Measurements from ENCODE around the gene TADA3.
A peak's percentile ranks its signal among the peaks of the same experiment; 100 is the strongest.

The TADA3 gene

DNA sequence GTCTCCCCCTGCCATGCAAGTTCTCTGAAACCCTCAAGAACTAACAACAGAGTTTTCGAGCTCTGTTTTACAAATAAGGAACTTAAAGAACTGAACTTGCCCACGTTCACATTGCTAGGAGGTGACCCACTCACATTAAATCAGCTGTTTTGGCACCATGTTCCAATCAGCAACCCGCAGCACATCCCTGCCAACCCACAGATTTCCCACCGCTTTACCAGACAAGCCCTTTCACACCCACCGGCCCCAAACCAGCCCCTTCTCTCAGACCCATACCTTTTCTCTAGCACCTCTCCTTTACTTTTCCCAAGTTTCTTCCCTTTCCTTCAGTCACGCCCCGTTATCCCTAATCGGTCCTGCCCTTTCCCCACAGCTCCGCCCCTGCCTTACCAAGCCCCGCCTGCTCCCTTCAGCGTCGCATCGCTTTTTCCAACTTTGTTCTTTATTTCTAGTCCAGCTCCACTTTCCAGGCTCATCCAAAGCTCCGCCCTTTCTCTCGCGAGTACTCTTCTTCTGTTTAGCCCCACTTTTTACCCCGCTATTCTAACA, 61.5 kb downstream of the TADA3 start:
- TF ChIP-seq, protein P1, sequence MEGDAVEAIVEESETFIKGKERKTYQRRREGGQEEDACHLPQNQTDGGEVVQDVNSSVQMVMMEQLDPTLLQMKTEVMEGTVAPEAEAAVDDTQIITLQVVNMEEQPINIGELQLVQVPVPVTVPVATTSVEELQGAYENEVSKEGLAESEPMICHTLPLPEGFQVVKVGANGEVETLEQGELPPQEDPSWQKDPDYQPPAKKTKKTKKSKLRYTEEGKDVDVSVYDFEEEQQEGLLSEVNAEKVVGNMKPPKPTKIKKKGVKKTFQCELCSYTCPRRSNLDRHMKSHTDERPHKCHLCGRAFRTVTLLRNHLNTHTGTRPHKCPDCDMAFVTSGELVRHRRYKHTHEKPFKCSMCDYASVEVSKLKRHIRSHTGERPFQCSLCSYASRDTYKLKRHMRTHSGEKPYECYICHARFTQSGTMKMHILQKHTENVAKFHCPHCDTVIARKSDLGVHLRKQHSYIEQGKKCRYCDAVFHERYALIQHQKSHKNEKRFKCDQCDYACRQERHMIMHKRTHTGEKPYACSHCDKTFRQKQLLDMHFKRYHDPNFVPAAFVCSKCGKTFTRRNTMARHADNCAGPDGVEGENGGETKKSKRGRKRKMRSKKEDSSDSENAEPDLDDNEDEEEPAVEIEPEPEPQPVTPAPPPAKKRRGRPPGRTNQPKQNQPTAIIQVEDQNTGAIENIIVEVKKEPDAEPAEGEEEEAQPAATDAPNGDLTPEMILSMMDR (IDR thresholded peaks at IDR 0.05; ENCODE audit: insufficient read depth, missing control alignments), result no peak
- DNase-seq (ENCODE audit: insufficient read length, low spot score) (peak; percentile 62), FAIRE-seq (no peak)

Measured in D721Med (cell line).